ENCODE data around the gene NAPEPLD.
"Not testable (repeated sequence)": the region's sequence is repeated elsewhere in the genome, so short reads cannot be mapped to it uniquely, and the experiment has no call there.

Gene NAPEPLD

DNA sequence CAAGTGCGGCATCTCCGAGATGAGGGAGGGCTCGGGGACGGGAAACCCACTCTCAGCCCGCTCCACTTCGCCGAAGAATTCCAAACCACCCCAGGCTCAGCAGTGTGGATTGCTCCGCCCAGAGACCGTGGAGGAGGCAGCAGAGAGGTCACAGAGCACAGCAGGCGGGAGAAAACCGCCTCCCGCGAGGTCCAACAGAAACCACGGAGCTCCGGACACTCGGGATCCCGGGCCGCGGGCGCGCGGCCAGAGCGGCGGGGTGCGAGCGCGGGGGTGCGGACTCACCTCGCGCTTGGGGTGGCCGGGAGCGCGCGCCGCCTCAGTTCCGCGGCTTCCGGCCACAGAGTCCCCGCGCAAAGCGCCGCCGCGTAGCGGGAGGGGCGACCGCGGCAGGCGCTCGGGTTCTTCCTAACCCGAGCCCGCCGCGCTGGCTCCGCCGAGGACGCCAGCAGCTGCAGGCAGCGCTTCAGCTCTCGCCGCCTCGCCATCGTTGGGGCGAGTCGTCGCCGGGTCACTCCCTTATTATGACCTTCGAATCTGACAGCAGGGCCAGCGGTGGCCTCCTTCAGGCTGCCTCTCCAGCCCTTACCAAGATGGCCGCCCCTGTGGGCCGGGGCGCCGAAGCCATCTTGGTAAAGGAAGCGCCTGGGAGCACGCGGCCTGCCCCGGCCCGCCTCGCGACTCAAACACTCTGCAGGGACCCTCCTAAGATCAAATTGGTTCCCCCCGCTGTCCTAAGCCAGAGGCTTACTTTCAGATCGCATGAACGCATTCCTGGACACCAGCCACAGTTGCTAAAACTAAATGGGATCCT is at the start of gene NAPEPLD:
NAPEPLD (minus strand) TSS at position 106 of the 814 bp plus-strand sequence. CDS start 20,323 bp downstream, outside the sequence.
- peak; percentile 44 for DNase-seq (ENCODE audit: low read depth)

GRCh38 chr7:103198079-103198478 is 49.2 kb upstream of the NAPEPLD start:
- not testable (repeated sequence) for DNase-seq (ENCODE audit: low read depth)

DNA sequence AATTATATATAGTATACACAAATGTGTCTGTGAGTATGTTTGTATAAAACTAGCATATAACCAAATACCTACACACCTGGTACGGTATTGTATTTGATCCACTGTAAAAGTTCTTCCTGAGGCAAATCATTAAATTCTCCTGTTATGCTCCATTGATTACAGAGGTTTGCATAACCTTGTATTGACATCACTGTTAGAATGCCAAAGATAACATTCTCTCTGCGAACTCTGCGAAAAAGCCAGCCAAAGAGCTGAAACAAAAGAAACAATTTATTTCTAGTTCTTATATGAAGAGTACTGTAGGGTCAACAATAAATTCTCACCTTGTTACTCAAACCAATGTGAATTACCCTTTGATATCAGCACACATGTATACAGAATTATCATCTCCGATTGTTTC is 46.5 kb upstream of the NAPEPLD start:
- not testable (repeated sequence) for DNase-seq (ENCODE audit: low read depth)

GRCh38 chr7:103172415-103173146 is 23.7 kb upstream of the NAPEPLD start:
- DNase-seq (ENCODE audit: low read depth), result not testable (repeated sequence)

GRCh38 chr7:103171695-103172414 is 23.0 kb upstream of the NAPEPLD start:
- not testable (repeated sequence) for DNase-seq (ENCODE audit: low read depth)

- not testable (repeated sequence) for DNase-seq (ENCODE audit: low read depth)
Observed at GRCh38 chr7:103166921-103167544, 18.1 kb upstream of the NAPEPLD start.

GRCh38 chr7:103163087-103163825 is 14.4 kb upstream of the NAPEPLD start:
- not testable (repeated sequence) for DNase-seq (ENCODE audit: low read depth)

DNA sequence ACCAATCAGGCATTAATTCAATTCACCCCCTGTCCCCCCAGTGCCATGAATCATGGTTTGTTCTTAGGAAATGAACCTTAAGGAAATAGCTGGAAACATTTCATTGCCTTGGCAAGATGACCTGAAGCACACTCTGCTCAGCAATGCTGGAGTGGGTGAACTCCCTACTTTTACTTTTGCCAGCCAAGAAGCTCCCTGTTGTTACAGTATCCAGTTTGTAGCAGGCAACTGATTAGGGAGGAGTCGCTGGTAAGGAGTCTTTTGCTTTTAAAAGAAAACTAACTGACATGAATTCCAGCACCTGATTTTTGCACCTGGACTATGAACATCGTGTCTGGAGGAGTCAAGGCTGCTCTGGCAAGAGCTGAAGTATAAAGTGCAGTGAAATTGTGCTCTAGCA is 13.7 kb upstream of the NAPEPLD start:
- not testable (repeated sequence) for DNase-seq (ENCODE audit: low read depth)

- DNase-seq (ENCODE audit: low read depth), result not testable (repeated sequence)
Observed at GRCh38 chr7:103161998-103162616, 13.2 kb upstream of the NAPEPLD start.

DNA sequence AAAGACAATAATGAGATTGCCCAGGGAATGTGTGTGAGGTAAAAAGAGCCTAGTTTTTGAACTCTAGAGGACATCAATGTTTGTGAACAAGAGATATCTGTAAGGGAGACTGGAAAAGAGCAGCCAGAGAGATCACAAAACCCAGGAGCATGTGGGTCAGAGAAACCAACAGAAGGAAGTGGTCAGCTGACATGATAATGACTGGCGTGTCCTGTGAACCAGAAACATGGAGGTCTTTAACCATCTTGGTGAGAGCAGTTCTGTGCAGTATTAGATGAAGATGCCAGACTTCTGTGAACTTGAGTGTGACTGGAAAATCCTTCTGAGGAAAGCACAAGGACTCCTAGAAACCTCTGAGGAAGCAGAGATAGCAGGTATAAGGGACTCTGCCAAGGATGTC is 10.2 kb upstream of the NAPEPLD start:
- DNase-seq (ENCODE audit: low read depth), result not testable (repeated sequence)

- DNase-seq (ENCODE audit: low read depth), result not testable (repeated sequence)
Observed at GRCh38 chr7:103155331-103156024, 6.6 kb upstream of the NAPEPLD start.

DNA sequence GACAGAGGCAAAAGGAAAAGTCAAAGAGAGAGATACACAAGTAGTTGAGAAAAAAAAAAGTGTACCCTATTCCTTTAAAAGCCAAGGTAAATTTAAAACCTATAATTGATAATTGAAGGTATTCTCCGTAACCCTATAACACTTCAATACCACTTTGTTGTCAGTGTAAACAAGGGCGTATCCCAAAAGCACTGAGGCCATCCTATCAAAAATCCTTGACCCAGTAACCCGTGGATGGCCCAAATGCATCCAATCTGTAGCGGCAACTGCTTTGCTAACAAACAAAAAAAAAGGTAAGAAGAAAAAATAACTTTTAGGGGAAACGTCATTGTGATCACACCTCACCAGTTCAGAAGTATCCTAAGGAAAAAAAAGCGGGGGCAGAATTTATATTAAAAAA is 5.1 kb upstream of the NAPEPLD start:
- no peak for DNase-seq (ENCODE audit: low read depth)

DNA sequence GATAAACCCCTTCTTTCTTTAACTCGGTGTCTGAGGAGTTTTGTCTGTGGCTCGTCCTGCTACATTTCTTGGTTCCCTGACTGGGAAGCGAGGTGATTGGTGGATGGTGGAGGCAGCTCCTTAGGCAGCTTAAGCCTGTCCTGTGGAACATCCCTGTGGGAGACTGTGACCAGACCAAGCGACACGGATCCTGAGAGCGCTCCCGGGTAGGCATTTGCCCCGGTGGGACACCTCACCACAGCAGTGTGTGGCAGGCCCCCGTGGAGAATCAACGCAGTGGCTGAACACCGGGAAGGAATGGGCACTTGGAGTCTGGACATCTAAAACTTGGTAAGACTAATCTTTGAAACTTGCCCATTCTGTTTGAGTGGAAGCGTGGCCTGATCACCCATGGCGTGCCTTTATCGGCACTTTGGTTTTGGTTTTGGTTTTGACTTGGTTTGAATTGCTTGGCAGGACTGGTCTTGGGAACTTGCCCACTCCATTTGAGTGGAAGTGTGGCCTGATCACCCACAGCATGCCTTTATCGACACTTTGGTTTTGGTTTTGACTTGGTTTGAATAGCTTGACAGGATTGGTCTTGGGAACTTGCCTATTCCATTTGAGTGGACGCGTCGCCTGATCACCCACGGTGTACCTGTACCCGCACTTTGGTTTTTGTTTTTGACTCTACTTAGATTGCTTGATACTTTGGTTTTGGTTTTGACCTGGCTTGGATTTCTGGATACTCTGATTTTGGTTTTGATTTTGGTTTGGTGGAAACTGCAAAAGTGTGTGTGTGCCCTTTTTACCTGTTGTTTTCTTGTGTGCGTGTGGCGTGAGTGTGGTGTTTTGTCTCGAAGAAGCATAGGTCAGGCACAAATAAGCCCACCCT is 4.1 kb upstream of the NAPEPLD start:
- not testable (repeated sequence) for DNase-seq (ENCODE audit: low read depth)

GRCh38 chr7:103151993-103152676 is 3.2 kb upstream of the NAPEPLD start:
- DNase-seq (ENCODE audit: low read depth), result not testable (repeated sequence)

GRCh38 chr7:103150192-103150591 is 1.3 kb upstream of the NAPEPLD start:
- no peak for DNase-seq (ENCODE audit: low read depth)

DNA sequence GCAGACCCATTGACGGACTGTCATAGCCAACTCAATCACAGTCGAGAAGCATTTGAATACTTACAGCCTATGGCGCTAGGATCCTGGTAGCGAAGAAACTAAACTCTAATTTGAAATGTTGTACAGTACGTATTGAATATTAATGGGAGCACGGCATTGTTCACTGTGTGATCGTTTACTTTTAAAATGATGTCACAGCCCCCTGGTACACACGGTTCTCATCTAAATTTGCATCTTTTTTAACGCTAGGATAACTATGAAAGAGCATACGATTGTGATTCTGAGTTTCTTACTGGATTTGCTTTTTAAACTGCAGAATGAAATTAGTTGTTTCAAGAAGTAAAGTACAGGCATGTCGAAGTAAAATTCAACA is 895 bp upstream of the NAPEPLD start:
- no peak for DNase-seq (ENCODE audit: low read depth)

DNA sequence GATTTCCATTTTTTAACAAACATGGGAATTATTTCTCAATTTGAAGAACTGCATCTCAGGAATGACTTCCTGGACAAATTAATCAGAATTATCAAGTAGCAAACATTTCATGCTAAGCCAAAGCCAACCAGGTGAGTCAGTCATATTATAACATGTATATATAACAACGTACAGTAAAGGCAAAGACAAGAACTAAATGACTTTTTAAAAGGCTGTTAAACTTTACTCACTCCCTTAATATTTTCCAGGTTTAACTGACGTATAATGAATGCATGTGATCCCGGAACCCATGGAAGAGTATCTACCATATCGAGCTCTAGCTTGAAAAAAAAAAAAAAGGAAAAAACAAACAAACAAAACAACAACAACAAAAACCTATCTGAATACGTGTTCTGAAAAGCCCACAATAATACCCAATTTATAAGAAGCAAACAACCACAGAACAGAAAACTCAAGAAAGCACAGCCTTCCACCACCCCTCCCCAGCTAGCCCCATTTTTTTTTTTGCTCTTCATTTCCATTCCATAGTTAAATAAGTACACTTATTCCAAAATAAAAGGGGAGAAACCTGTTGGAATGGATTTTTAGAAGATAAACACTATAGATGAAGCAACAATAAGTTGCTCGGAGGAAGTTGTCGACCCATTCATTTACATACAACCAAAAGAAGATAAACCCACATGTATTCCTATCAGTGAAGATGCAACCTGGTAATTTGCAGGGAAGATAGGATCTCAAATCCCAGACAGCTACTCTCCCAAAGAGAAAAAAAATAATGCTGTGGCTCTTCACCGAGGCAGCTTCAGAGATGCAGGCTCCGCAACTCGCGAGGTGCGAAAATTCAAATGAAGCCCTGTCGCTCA is 537 bp downstream of the NAPEPLD start:
- DNase-seq (ENCODE audit: low read depth), result no peak

- DNase-seq (ENCODE audit: low read depth), result not testable (repeated sequence)
Observed at GRCh38 chr7:103144754-103145153, 4.1 kb downstream of the NAPEPLD start.

Data from T-helper 22 cell (primary cell).